Measurements from ENCODE around the gene GBF1. TPM values are rescaled to one million over a fixed set of nuclear protein-coding genes. Genes with fewer than 3 reads are reported as not detected.

GBF1 gene
- total and polyA plus RNA-seq, 4 donors = 6.0 to 27.2 (median 15.2) TPM

DNA sequence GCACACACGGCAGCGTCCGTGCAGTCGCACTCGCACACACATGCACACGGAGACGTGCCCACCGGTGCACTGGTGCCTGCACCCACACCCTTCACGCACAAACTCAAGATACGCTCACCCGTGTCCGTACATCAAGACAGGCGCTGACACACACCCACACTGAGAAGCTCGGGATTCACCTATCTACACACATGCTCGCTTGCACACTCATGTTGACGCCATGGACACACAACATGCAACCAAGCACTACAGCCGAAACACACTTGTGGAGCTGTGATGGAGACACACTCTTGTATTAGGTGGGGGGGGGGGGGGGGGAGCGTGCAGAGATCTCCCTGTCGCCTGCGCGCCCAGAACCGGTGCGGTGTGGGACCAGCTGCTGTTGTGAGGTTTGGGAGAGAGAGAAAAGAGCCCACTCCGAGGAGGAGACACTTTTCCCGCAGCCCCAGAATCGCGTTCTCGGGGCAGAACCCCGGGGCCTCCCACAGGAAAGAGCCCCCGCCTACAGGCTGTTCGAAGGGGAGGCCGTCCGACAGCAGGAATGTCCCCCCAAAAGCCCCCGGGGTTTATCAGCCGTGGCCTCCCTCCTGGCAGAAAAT, 149.6 kb downstream of the GBF1 start:
- Histone ChIP-seq H3K9me3 (ENCODE audit: control insufficient read depth in 4 of 4, low read length in 3 of 4) (no peaks in the 10 kb centered on the region), H3K4me1 (ENCODE audit: control insufficient read depth in 4 of 4, insufficient read depth in 4 of 4, low read length in 3 of 4) (peaks cover 11 to 37% (median 17%) of the 10 kb centered on the region in 4 donors), H3K4me3 (ENCODE audit: low read depth in 1 of 3, low read length in 3 of 3) (peak overlapping the region; percentile 84 to 92 (median 87)), H3K27ac (ENCODE audit: low read depth in 1 of 2, low read length in 2 of 2) (peak overlapping the region; percentile 96 to 99), H3K36me3 (ENCODE audit: control insufficient read depth in 4 of 4, insufficient read depth in 3 of 4, low read depth in 1 of 4, low read length in 3 of 4) (peaks cover 0 to 8% (median 1%) of the 10 kb centered on the region in 4 donors), H3K9ac (ENCODE audit: low read depth in 1 of 2, low read length in 2 of 2) (peak overlapping the region; percentile 67 to 82), H3K27me3 (ENCODE audit: control insufficient read depth in 4 of 4, insufficient read depth in 4 of 4, low read length in 3 of 4) (no peaks in the 10 kb centered on the region)
- DNase-seq (ENCODE audit: low spot score) = peak; percentile 43
- WGBS = under 1% methylated on average over 35 of the region's 35 CpGs
- TF ChIP-seq HNF4A (conservative IDR thresholded peaks at IDR 0.05) = no peak
- no peak for TF ChIP-seq ZBTB33 (IDR thresholded peaks at IDR 0.05)
- TF ChIP-seq FOXA1 (IDR thresholded peaks at IDR 0.05) = no peak
- no peak for TF ChIP-seq RXRA (IDR thresholded peaks at IDR 0.05)

DNA sequence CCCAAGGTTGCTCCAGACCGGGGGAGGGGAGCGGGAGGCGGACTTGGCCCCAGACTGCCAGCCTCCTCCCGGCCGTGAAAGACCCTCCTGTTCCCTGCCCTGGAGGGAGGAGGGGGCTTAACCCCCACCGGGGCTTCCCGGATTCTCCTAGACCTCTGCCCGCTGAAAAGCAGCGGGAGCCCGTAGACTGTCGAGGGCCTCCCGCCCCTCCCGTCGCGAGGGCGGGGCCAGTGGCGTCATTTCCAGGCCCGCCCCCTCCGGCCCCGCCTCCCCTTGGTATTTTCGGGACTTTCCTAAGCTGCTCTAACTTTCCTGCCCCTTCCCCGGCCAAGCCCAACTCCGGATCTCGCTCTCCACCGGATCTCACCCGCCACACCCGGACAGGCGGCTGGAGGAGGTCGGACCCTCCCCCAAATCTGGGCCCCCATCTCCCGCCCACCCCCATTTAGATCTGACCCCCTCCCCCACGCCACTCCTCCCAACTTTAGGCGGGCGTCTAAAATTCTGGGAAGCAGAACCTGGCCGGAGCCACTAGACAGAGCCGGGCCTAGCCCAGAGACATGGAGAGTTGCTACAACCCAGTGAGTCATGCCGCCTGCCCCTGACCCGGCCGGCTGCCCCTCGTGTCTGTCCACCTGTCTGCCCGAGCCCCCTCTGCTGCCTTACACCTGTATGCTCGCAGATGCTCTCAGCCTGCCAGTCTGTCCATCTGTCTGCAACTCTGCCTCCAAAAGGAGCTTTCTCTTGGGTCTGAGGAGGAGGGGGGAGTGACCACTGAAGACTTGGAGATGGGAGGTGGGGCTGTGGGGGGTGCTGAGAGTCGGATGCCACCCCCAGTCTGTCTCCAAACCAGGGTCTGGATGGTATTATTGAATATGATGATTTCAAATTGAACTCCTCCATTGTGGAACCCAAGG, 150.3 kb downstream of the GBF1 start, which contains the start of gene NFKB2:
Gene NFKB2, plus strand, starts transcription at position 306 of the 917 bp plus-strand sequence. Its CDS starts 255 bp downstream, at position 561.
- Histone ChIP-seq H3K36me3 (ENCODE audit: control insufficient read depth in 4 of 4, insufficient read depth in 3 of 4, low read depth in 1 of 4, low read length in 3 of 4) (peaks cover 0 to 8% (median 1%) of the 10 kb centered on the region in 4 donors), H3K4me1 (ENCODE audit: control insufficient read depth in 4 of 4, insufficient read depth in 4 of 4, low read length in 3 of 4) (peaks cover 11 to 37% (median 17%) of the 10 kb centered on the region in 4 donors), H3K27ac (ENCODE audit: low read depth in 1 of 2, low read length in 2 of 2) (peak within 1 kb of the TSS; percentile 96 to 99), H3K4me3 (ENCODE audit: low read depth in 1 of 3, low read length in 3 of 3) (peak within 1 kb of the TSS; percentile 84 to 92 (median 87)), H3K27me3 (ENCODE audit: control insufficient read depth in 4 of 4, insufficient read depth in 4 of 4, low read length in 3 of 4) (no peaks in the 10 kb centered on the region), H3K9ac (ENCODE audit: low read depth in 1 of 2, low read length in 2 of 2) (peak within 1 kb of the TSS; percentile 67 to 82), H3K9me3 (ENCODE audit: control insufficient read depth in 4 of 4, low read length in 3 of 4) (no peaks in the 10 kb centered on the region)
- under 1% methylated on average over 42 of the region's 42 CpGs for WGBS
- DNase-seq (ENCODE audit: low spot score) = peak; percentile 91
- TF ChIP-seq GABPA (IDR thresholded peaks at IDR 0.05 in 1 of 2, conservative IDR thresholded peaks at IDR 0.05 in 1 of 2) (peak in 1 of 2 donors; percentile 72), JUND (IDR thresholded peaks at IDR 0.05) (peak in 1 of 2 donors; percentile 20), SP1 (IDR thresholded peaks at IDR 0.05) (peak; percentile 67), REST (IDR thresholded peaks at IDR 0.05) (peak; percentile 25), HNF4G (IDR thresholded peaks at IDR 0.05) (no peak)

DNA sequence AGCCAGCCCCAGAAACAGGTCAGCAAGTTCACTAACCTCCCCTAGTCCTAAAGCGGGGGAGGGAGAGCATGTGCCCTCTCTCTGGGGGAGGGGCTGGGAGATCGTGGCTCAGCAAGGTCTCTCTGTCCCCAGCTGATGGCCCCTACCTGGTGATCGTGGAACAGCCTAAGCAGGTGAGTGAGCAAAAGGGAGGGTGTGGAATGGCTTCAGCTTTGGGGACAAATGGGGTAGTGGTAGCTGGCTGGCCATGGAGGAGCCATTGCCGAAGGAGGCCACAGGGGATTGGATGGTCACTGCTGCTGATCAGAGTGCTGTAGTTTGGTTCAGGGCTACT, 151.0 kb downstream of the GBF1 start:
- peaks cover 11 to 37% (median 17%) of the 10 kb centered on the region in 4 donors for H3K4me1 ChIP-seq (ENCODE audit: control insufficient read depth in 4 of 4, insufficient read depth in 4 of 4, low read length in 3 of 4)
- WGBS = 51% methylated on average over 4 of the region's 4 CpGs
- DNase-seq (ENCODE audit: low spot score) = no peak
- H3K27ac ChIP-seq (ENCODE audit: low read depth in 1 of 2, low read length in 2 of 2) = peak overlapping the region; percentile 96 to 99
- H3K4me3 ChIP-seq (ENCODE audit: low read depth in 1 of 3, low read length in 3 of 3) = peak overlapping the region; percentile 78 to 87 (median 84)
- no peak for TF ChIP-seq RAD21 (IDR thresholded peaks at IDR 0.05)
- TF ChIP-seq RXRA (IDR thresholded peaks at IDR 0.05) = peak in 1 of 2 donors; percentile 49
- peaks cover 0 to 15% (median 1%) of the 10 kb centered on the region in 4 donors for H3K36me3 ChIP-seq (ENCODE audit: control insufficient read depth in 4 of 4, insufficient read depth in 3 of 4, low read depth in 1 of 4, low read length in 3 of 4)
- H3K9me3 ChIP-seq (ENCODE audit: control insufficient read depth in 4 of 4, low read length in 3 of 4) = no peaks in the 10 kb centered on the region
- peak overlapping the region; percentile 2 to 53 for H3K9ac ChIP-seq (ENCODE audit: low read depth in 1 of 2, low read length in 2 of 2)
- no peaks in the 10 kb centered on the region for H3K27me3 ChIP-seq (ENCODE audit: control insufficient read depth in 4 of 4, insufficient read depth in 4 of 4, low read length in 3 of 4)
